Upper lobe of left lung (tissue), 4 donors: Measurements from ENCODE around the gene XRCC5.

Experiments
- EP300 ChIP-seq, 4 donors: sonication (generic); formaldehyde crosslinking; IDR thresholded peaks; one replicate each; pipeline ENCODE4 v1.5.1; 2017; ENCODE audit warnings: antibody characterized with exemption in 4 of 4, control low read depth in 2 of 4
- POLR2A ChIP-seq, 4 donors: fragments of 450-650 bp; IDR thresholded peaks; one replicate each; pipeline ENCODE4 v1.5.1; 2016 to 2017; ENCODE audit warnings: antibody characterized with exemption in 4 of 4, mild to moderate bottlenecking in 2 of 4
- POLR2AphosphoS5 ChIP-seq, 2 donors: sonication (generic); formaldehyde crosslinking; IDR thresholded peaks; one replicate each; pipeline ENCODE4 v1.5.1; 2017; ENCODE audit warnings: antibody characterized with exemption in 2 of 2
- TF ChIP-seq, protein P1 (sequence below), 6 experiments: fragments of 450-650 bp in 4 of 6; fragments of 200-600 bp in 2 of 6; sonication (generic) in 2 of 6; IDR thresholded peaks; one replicate each; pipeline ENCODE4 v1.5.1; 2016 to 2019; ENCODE audit warnings: antibody characterized with exemption in 6 of 6

DNA sequence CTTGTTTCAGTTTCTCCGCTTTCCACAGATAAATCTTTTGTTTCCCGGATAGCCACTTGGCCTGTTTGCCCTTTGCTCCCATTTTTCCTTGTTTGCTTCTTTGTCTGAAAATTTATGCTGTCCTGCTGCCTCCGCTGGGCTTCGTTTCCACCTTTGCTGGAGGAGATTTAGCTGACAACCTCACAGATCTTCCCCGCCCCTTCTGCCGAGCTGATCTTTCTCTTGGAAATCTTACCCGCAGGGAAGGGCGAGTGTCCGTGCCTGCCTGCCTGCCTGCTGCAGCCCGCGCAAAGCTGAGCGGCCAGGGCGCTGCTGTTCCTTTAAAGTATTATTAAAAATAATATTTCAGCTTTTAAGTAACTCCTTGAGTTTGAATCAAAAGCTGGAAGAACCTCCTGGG lies 1.4 kb upstream of the XRCC5 start:
- TF ChIP-seq POLR2AphosphoS5 (IDR thresholded peaks at IDR 0.05) (no peak), POLR2A (IDR thresholded peaks at IDR 0.05) (no peak), EP300 (IDR thresholded peaks at IDR 0.05) (no peak)
- TF ChIP-seq, protein P1, sequence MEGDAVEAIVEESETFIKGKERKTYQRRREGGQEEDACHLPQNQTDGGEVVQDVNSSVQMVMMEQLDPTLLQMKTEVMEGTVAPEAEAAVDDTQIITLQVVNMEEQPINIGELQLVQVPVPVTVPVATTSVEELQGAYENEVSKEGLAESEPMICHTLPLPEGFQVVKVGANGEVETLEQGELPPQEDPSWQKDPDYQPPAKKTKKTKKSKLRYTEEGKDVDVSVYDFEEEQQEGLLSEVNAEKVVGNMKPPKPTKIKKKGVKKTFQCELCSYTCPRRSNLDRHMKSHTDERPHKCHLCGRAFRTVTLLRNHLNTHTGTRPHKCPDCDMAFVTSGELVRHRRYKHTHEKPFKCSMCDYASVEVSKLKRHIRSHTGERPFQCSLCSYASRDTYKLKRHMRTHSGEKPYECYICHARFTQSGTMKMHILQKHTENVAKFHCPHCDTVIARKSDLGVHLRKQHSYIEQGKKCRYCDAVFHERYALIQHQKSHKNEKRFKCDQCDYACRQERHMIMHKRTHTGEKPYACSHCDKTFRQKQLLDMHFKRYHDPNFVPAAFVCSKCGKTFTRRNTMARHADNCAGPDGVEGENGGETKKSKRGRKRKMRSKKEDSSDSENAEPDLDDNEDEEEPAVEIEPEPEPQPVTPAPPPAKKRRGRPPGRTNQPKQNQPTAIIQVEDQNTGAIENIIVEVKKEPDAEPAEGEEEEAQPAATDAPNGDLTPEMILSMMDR (IDR thresholded peaks at IDR 0.05) = no peak
